Central memory CD8-positive, alpha-beta T cell (primary cell): Measurements from ENCODE around the gene IQGAP3.
A peak's percentile ranks its signal among the peaks of the same experiment; 100 is the strongest.

Experiments
- ATAC-seq: fragments of 150-1000 bp; cut with Tn5 transposase; replicated peaks from 2 replicates; pipeline ENCODE4 v1.10.0; 2022; ENCODE audit warnings: mild to moderate bottlenecking, moderate FRiP score, moderate number of reproducible peaks; ENCODE audit not compliant: poor library complexity, severe bottlenecking; ENCODE audit errors: extremely low read depth
- DNase-seq, 2 donors: peaks; one replicate each; pipeline ENCODE4 v3.0.0; 2021; ENCODE audit warnings: low spot score in 2 of 2
- H3K27ac Mint-ChIP-seq: one replicate; pipeline ENCODE4 v1.8.0; 2022; ENCODE audit warnings: low read depth, mild to moderate bottlenecking, moderate library complexity, mixed read lengths
- H3K27me3 Mint-ChIP-seq: one replicate; pipeline ENCODE4 v1.8.0; 2022; ENCODE audit warnings: mixed read lengths
- H3K36me3 Mint-ChIP-seq: one replicate; pipeline ENCODE4 v1.8.0; 2022; ENCODE audit warnings: mild to moderate bottlenecking, moderate library complexity, mixed read lengths; ENCODE audit not compliant: insufficient read depth
- H3K4me1 Mint-ChIP-seq: one replicate; pipeline ENCODE4 v1.8.0; 2022; ENCODE audit warnings: mixed read lengths
- H3K4me3 Mint-ChIP-seq: one replicate; pipeline ENCODE4 v1.8.0; 2022; ENCODE audit warnings: mild to moderate bottlenecking, moderate library complexity, mixed read lengths
- H3K9me3 Mint-ChIP-seq: one replicate; pipeline ENCODE4 v1.8.0; 2022; ENCODE audit warnings: mixed read lengths

Gene IQGAP3

GRCh38 chr1:156601122-156601830, 28.9 kb upstream of the IQGAP3 start, which contains the start of gene GPATCH4:
GPATCH4 (minus strand) TSS chr1:156601479.
- peak within 1 kb of the TSS; percentile 88 for H3K4me3 Mint-ChIP-seq
- no peaks in the 10 kb centered on the region for H3K9me3 Mint-ChIP-seq
- H3K27me3 Mint-ChIP-seq: no peaks in the 10 kb centered on the region
- DNase-seq: peak; percentile 44 to 51
- H3K27ac Mint-ChIP-seq: peak within 1 kb of the TSS; percentile 94
- H3K4me1 Mint-ChIP-seq: peaks cover 26% of the 10 kb centered on the region
- ATAC-seq: peak; percentile 78
- peaks cover 15% of the 10 kb centered on the region for H3K36me3 Mint-ChIP-seq

GRCh38 chr1:156600733-156601121, 28.4 kb upstream of the IQGAP3 start:
- ATAC-seq (peak; percentile 26), DNase-seq (no peak)
- Mint-ChIP-seq H3K27ac (peak overlapping the region; percentile 94), H3K4me3 (peak overlapping the region; percentile 88), H3K27me3 (no peaks in the 10 kb centered on the region), H3K4me1 (peaks cover 26% of the 10 kb centered on the region), H3K9me3 (no peaks in the 10 kb centered on the region), H3K36me3 (peaks cover 20% of the 10 kb centered on the region)

- H3K4me3 Mint-ChIP-seq: no peak overlapping the region
- no peaks in the 10 kb centered on the region for H3K9me3 Mint-ChIP-seq
- H3K4me1 Mint-ChIP-seq: peaks cover 32% of the 10 kb centered on the region
- H3K27me3 Mint-ChIP-seq: no peaks in the 10 kb centered on the region
- ATAC-seq: peak; percentile 68
- no peak for DNase-seq
- no peak overlapping the region for H3K27ac Mint-ChIP-seq
- H3K36me3 Mint-ChIP-seq: peaks cover 25% of the 10 kb centered on the region
Measured at GRCh38 chr1:156599811-156600210, 27.4 kb upstream of the IQGAP3 start.

GRCh38 chr1:156598731-156599432, 26.5 kb upstream of the IQGAP3 start:
- peaks cover 28% of the 10 kb centered on the region for H3K36me3 Mint-ChIP-seq
- no peaks in the 10 kb centered on the region for H3K27me3 Mint-ChIP-seq
- no peaks in the 10 kb centered on the region for H3K9me3 Mint-ChIP-seq
- H3K27ac Mint-ChIP-seq: no peak overlapping the region
- H3K4me3 Mint-ChIP-seq: no peak overlapping the region
- DNase-seq (no peak), ATAC-seq (no peak)
- H3K4me1 Mint-ChIP-seq: peaks cover 33% of the 10 kb centered on the region

- DNase-seq (no peak), ATAC-seq (no peak)
- Mint-ChIP-seq H3K27ac (no peak overlapping the region), H3K9me3 (no peaks in the 10 kb centered on the region), H3K4me3 (no peak overlapping the region), H3K36me3 (peaks cover 30% of the 10 kb centered on the region), H3K27me3 (no peaks in the 10 kb centered on the region), H3K4me1 (peaks cover 33% of the 10 kb centered on the region)
Measured at GRCh38 chr1:156598125-156598524, 25.8 kb upstream of the IQGAP3 start.

GRCh38 chr1:156596426-156596825, 24.1 kb upstream of the IQGAP3 start:
- H3K27ac Mint-ChIP-seq: no peak overlapping the region
- peaks cover 32% of the 10 kb centered on the region for H3K4me1 Mint-ChIP-seq
- no peaks in the 10 kb centered on the region for H3K27me3 Mint-ChIP-seq
- peaks cover 31% of the 10 kb centered on the region for H3K36me3 Mint-ChIP-seq
- H3K9me3 Mint-ChIP-seq: no peaks in the 10 kb centered on the region
- DNase-seq (no peak), ATAC-seq (no peak)
- no peak overlapping the region for H3K4me3 Mint-ChIP-seq

- peaks cover 28% of the 10 kb centered on the region for H3K36me3 Mint-ChIP-seq
- no peaks in the 10 kb centered on the region for H3K9me3 Mint-ChIP-seq
- peaks cover 30% of the 10 kb centered on the region for H3K4me1 Mint-ChIP-seq
- H3K27me3 Mint-ChIP-seq: no peaks in the 10 kb centered on the region
- no peak for ATAC-seq
- no peak overlapping the region for H3K4me3 Mint-ChIP-seq
- DNase-seq: no peak
- peak overlapping the region; percentile 1 for H3K27ac Mint-ChIP-seq
Measured at GRCh38 chr1:156595016-156595415, 22.7 kb upstream of the IQGAP3 start.

GRCh38 chr1:156594190-156594589, 21.8 kb upstream of the IQGAP3 start:
- Mint-ChIP-seq H3K4me1 (peaks cover 30% of the 10 kb centered on the region), H3K36me3 (peaks cover 28% of the 10 kb centered on the region), H3K27me3 (no peaks in the 10 kb centered on the region), H3K9me3 (no peaks in the 10 kb centered on the region), H3K4me3 (no peak overlapping the region), H3K27ac (no peak overlapping the region)
- DNase-seq (no peak), ATAC-seq (no peak)

- DNase-seq: no peak
- Mint-ChIP-seq H3K4me1 (peaks cover 28% of the 10 kb centered on the region), H3K4me3 (no peak overlapping the region), H3K36me3 (peaks cover 27% of the 10 kb centered on the region), H3K27me3 (no peaks in the 10 kb centered on the region), H3K27ac (no peak overlapping the region), H3K9me3 (no peaks in the 10 kb centered on the region)
- ATAC-seq: no peak
Measured at GRCh38 chr1:156593661-156593989, 21.3 kb upstream of the IQGAP3 start.

- H3K4me1 Mint-ChIP-seq: peaks cover 23% of the 10 kb centered on the region
- peak overlapping the region; percentile 76 for H3K27ac Mint-ChIP-seq
- H3K9me3 Mint-ChIP-seq: no peaks in the 10 kb centered on the region
- no peak for ATAC-seq
- DNase-seq: no peak
- peak overlapping the region; percentile 76 for H3K4me3 Mint-ChIP-seq
- peaks cover 23% of the 10 kb centered on the region for H3K36me3 Mint-ChIP-seq
- no peaks in the 10 kb centered on the region for H3K27me3 Mint-ChIP-seq
Measured at GRCh38 chr1:156592910-156593660, 20.7 kb upstream of the IQGAP3 start.

- peaks cover 21% of the 10 kb centered on the region for H3K36me3 Mint-ChIP-seq
- no peaks in the 10 kb centered on the region for H3K27me3 Mint-ChIP-seq
- DNase-seq (no peak), ATAC-seq (no peak)
- peaks cover 23% of the 10 kb centered on the region for H3K4me1 Mint-ChIP-seq
- H3K27ac Mint-ChIP-seq: peak overlapping the region; percentile 76
- peak overlapping the region; percentile 76 for H3K4me3 Mint-ChIP-seq
- H3K9me3 Mint-ChIP-seq: no peaks in the 10 kb centered on the region
Measured at GRCh38 chr1:156592158-156592909, 20.0 kb upstream of the IQGAP3 start.

GRCh38 chr1:156591432-156592157, 19.2 kb upstream of the IQGAP3 start, which contains the start of gene NAXE:
NAXE (plus strand) TSS chr1:156591776; CDS start chr1:156591805, 29 bp downstream.
- H3K27ac Mint-ChIP-seq: peak within 1 kb of the TSS; percentile 76
- H3K36me3 Mint-ChIP-seq: peaks cover 16% of the 10 kb centered on the region
- ATAC-seq: peak; percentile 94
- peak in 1 of 2 donors; percentile 29 for DNase-seq
- H3K9me3 Mint-ChIP-seq: no peaks in the 10 kb centered on the region
- peaks cover 23% of the 10 kb centered on the region for H3K4me1 Mint-ChIP-seq
- peak within 1 kb of the TSS; percentile 76 for H3K4me3 Mint-ChIP-seq
- H3K27me3 Mint-ChIP-seq: no peaks in the 10 kb centered on the region
